ENCODE measurements around the gene ARRDC1.
A peak's percentile ranks its signal among the peaks of the same experiment; 100 is the strongest.
"Not testable (repeated sequence)": the region's sequence is repeated elsewhere in the genome, so short reads cannot be mapped to it uniquely, and the experiment has no call there.

Gene ARRDC1

GRCh38 chr9:137613738-137614523 lies 8.4 kb downstream of the ARRDC1 start:
- DNase-seq, result no peak

DNA sequence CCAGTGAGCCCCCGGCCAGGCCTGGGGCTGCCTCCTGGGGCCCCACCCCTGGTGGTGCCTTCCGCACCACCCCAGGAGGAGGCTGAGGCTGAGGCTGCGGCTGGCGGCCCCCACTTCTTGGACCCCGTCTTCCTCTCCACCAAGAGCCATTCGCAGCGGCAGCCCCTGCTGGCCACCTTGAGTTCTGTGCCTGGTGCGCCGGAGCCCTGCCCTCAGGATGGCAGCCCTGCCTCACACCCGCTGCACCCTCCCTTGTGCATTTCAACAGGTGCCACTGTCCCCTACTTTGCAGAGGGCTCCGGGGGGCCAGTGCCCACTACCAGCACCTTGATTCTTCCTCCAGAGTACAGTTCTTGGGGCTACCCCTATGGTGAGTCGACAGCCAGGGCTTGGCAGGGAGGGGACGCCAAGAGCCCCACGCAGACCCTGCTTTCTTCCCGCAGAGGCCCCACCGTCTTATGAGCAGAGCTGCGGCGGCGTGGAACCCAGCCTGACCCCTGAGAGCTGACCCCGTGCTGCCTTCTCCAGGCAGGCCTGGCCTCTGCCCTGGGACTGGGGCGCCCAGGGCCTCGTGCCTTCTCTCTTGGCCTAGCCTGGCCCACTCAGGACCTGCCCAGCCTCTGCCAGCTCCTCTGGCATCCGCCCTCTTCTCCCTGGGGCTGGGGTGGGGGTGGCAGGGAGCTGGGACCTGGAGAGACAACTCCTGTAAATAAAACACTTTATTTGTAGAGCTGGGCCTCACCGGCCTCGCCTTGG lies 9.3 kb downstream of the ARRDC1 start:
- DNase-seq, result no peak

GRCh38 chr9:137615387-137615871 lies 9.9 kb downstream of the ARRDC1 start:
- DNase-seq, result no peak

DNA sequence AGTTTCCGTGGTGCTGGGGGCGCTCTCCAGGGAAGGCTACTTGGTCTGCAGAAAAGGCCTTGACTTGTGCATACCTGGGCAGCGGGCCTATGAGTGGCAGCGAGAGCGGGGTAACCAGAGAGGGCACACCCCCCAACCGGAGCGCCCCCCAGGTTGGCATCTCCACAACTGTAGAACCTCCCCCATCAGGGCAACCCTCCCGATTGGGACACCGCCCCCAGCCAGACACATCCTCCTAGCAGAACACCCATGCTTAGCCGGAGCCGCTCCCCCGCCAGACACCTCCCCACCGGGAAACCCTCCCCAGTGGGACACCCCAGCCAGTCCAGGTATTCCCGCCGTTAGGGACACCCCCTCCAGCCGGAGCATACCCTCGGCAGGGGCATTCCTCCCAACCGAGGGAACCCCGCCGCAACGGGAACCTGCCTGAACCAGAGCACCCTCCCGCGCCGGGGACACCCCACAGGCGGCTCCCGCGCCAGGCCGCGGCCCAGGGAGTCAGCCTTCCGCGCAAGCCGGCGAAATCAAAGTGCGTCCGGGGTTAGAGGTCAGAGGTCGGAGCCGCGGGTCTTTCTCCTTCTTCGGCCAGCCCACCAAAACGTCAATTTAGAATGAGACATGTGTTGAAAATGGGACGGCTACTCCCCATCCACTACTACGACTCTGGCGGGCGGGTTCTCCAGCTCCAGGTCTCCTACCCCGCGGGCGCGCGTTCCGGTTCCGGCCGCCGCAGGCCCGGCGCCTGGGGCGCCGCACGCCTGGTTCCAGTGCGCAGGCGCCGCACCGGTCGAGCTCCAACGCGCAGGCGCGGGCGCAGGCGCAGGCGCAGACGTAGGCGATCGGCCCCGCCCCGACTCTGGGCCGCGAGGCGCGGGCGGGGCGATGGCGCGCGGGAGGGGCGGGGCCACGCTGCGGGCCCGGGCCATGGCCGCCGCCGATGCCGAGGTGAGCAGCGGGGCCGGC lies 12.9 kb downstream of the ARRDC1 start, which contains the start of gene EHMT1:
EHMT1 (plus strand) TSS at position 901 of the 963 bp plus-strand sequence; CDS start at position 925, 24 bp downstream.
- peak; percentile 83 for DNase-seq

DNA sequence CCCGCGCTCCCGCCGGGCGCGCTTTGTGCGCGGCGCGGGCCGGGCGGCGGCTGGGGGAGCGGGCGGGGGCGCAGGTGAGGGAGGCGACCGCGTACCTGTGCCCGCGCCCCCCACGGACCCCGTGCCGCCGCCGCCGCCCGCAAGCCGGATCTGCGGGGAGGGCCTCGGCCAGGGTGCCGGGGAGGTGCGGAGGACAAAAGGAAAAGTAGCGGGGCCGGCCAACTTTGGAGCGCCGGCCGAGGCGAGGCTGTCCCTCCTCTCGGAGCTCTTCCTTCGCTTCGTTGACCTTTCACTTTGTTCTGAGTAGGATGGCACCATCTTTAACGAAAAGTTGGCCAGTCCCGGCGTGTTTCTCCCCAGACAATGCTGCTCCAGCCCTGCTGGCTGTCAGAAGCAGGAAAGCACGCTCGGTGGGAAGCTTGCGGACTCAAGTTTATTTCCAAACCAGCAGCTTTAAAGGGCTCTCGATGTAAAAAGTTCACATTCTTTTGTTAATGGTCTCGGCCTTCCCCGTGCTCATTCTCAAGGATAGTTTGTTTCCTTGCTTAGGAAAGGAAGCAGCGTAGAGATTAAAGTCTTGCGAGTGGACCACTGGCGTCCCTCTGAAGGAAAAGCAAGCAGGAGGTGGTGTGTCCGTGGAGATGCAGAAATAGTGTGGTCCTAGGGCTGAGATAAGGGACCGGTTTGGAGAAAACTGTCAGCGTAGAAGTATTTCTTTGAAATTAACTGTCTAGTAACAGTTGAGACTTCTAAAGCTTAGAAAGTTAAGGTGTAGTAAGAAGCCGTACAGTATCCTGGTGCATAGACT lies 14.0 kb downstream of the ARRDC1 start:
- DNase-seq, result peak; percentile 32

GRCh38 chr9:137620048-137620405 lies 14.5 kb downstream of the ARRDC1 start:
- DNase-seq, result no peak

- no peak for DNase-seq
Measured at GRCh38 chr9:137620581-137620980, 15.1 kb downstream of the ARRDC1 start.

DNA sequence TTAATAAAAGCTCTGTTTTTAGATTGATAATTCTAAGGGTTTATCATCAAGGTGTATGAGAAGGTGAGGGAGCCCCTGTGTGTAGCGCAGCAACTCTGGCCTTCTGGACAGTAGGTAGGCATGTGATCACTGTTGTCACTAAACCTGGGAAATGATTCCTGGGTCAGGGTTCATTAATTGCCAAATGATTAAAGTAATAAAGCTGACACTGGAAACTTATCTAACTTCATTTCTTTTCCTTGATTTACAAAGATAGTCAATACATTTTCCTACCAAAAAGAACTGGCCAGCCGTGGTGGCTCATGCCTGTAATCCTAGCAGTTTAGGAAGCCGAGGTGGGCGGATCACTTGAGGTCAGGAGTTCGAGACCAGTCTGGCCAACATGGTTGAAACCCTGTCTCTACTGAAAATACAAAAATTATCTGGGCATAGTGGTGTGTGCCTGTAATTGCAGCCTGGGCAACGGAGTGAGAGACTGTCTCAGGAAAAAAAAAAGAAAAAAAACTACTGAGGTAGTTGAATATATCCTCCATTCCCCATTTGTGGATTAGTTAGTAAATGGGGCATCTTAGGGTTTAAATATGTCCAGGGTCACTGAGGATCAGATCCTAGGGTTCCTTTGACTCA lies 15.8 kb downstream of the ARRDC1 start:
- DNase-seq, result no peak

DNA sequence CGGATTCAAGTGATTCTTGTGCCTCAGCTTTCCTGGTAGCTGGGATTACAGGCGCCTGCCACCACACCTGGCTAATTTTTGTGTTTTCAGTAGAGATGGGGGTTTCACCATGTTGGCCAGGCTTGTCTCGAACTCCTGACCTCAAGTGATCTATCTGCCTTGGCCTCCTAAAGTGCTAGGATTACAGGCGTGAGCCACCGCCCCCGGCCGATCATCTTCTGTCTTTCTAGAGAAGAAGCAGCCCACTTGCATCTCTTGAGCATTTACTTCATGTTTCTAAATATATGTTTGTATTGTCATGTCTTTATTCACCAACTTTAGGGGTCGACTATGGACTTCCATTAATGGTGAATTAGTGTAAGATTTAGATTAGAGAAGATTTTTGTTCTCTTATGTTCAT lies 16.7 kb downstream of the ARRDC1 start:
- not testable (repeated sequence) for DNase-seq

DNA sequence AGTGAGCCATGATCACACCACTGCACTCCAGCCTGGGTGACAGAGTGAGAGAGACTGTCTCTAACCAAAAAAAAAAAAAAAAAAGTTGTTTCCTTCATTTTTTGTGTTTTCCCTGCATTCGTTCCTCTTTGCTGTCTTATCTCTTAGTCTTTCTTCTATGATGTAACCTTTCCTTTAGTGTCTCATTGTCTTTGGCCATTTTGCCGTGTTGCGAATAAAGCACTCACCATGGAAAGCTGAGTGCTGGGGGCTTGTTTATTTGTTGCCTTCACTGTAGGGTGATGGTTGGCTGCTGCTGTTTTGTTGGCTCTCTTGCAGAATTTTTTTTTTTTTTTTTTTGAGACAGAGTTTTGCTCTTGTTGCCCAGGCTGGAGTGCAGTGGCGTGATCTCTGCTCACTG lies 21.0 kb downstream of the ARRDC1 start:
- no peak for DNase-seq

DNA sequence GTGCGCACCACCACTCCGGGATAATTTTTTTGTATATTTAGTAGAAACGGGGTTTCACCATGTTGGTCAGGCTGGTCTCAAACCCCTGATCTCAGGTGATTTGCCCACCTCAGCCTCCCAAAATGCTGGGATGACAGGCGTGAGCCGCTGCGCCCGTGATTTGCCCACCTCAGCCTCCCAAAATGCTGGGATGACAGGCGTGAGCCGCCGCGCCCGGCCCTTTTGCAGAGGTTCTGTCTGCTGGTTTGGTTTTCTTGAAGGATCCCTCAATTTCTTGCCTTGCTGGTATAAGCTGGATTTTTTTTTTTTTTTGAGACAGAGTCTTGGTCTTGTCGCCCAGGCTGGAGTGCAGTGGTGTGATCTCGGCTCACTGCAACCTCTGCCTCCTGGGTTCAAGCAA lies 21.9 kb downstream of the ARRDC1 start:
- not testable (repeated sequence) for DNase-seq

GRCh38 chr9:137630126-137630525 lies 24.6 kb downstream of the ARRDC1 start:
- no peak for DNase-seq

DNA sequence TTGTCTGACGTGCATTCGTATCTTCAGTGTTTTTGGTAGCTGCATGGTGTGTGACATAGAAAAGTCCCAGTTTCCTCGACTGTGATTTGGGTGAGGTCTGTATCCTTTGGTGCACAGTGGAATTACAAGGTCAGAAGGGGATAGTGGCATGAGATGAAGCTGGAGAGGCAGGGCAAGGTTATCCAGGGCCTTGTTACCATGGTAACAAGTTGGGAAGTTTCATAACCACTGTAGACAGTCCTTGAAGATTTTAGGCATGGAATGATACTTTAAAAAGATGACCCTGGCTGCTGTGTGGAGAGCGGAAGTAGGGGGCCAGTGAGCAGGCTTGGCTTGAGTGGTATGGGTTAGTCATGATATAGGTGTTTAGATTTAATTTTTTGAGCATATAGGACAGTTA lies 25.2 kb downstream of the ARRDC1 start:
- DNase-seq, result no peak

GRCh38 chr9:137631345-137632229 lies 26.1 kb downstream of the ARRDC1 start:
- DNase-seq, result no peak

DNA sequence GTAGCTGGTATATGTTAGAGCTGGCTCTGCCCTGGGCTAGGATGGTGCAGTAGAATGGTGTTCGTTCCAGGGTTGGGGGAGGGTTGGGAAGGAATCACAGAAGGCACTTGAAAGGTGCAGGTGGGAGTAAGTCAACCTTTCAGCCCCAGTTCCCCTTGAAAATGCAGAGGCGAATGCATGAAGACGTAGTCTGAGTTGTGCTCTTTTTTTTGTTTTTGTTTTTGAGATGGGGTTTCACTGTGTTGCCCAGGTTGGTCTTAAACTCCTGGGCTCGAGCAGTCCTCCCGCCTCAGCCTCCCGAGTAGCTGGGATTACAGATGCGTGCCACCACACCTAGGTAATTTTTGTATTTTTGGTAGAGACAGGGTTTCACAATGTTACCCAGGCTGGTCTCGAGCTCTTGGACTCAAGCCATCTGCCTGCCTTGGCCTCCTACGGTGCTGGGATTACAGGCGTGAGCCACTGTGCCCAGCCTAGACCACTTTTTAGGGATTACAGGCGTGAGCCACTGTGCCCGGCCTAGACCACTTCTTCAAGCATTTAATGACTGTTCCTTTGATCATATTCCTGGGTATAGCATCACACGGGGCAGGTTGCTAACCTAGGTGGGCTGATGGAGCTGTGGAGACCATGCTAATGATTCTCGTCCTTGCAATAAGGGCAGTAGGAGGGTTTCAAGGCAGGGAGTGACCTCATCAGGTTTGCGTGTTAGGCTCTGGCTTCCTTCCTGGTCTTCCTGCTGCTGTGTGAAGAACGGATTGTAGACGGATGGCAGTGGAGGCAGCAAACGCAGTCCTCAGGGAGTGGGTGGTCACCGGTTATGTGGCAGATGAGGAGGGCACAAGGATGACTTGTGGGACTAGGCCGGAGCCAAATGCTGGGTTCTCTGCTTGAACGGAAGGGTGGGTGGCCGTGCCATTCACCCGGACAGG lies 27.0 kb downstream of the ARRDC1 start:
- DNase-seq, result no peak

- no peak for DNase-seq
Measured at GRCh38 chr9:137634016-137634415, 28.5 kb downstream of the ARRDC1 start.

DNA sequence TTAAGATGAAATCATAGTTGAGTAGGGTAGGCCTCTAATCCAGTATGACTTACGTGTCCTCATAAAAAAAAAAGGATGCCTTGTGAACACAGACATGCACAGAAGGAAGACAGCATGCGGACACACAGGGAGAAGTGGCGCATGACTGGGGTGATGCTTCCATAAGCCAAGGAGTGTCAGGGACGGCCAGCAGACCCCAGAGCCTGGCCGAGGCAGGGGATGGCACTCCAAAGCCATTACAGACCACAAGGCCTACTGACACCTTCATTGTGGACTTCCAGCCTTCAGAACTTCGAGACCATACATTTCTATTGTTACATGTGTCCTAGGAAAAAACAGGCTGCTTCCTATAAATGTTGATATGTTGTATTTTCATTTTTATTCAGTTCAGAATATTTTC lies 33.2 kb downstream of the ARRDC1 start:
- DNase-seq, result no peak

- DNase-seq, result no peak
Measured at GRCh38 chr9:137639303-137640051, 34.0 kb downstream of the ARRDC1 start.

DNA sequence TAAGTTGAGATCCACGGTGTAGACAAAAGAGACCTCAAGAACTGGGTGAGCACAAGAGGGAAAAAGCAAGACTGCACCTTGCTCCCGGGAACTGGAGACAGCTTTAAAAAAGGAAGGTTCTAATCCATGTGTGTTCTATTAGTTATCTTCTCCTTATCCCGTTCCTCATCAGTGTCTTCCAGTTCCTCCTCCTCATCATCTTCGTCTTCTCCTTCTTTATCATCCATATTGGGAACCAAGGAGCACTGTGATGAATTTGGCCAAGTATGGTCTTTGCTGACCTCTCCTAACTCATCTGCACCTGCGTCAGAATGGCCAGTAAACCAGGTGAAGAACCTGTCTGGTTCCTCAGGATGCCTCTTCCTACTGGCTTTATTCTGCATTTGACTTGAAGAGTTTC lies 35.4 kb downstream of the ARRDC1 start:
- DNase-seq, result no peak

All from HCEC 1CT (cell line).